Tibial nerve (tissue), 4 donors: ENCODE data around the gene LRRC56. TPM values are rescaled to one million over a fixed set of nuclear protein-coding genes. Genes with fewer than 3 reads are reported as not detected.

Experiments
- DNase-seq, 2 donors: peaks; one replicate each; pipeline ENCODE4 v3.0.0-alpha.2; 2019; ENCODE audit warnings: low spot score in 2 of 2
- H3K27ac ChIP-seq, 4 donors: fragments of 200-600 bp; sonication (generic) in 3 of 4; one replicate each; pipeline ENCODE4 v1.5.1; 2017 to 2019; ENCODE audit warnings: mild to moderate bottlenecking in 1 of 4
- H3K27me3 ChIP-seq, 2 donors: fragments of 200-600 bp; sonication (generic) in 1 of 2; one replicate each; pipeline versions ENCODE4 v1.5.1 to v1.6.0; 2017 to 2019
- H3K36me3 ChIP-seq, 3 donors: fragments of 200-600 bp; sonication (generic); one replicate each; pipeline ENCODE4 v1.5.1; 2018 to 2019
- H3K4me1 ChIP-seq, 4 donors: fragments of 200-600 bp; sonication (generic) in 3 of 4; one replicate each; pipeline ENCODE4 v1.5.1; 2017 to 2019
- H3K4me3 ChIP-seq, 4 donors: fragments of 200-600 bp; sonication (generic) in 3 of 4; one replicate each; pipeline ENCODE4 v1.5.1; 2017 to 2019; ENCODE audit warnings: mild to moderate bottlenecking in 1 of 4, moderate library complexity in 1 of 4
- H3K9me3 ChIP-seq, 4 donors: fragments of 200-600 bp; sonication (generic) in 3 of 4; one replicate each; pipeline ENCODE4 v1.5.1; 2017 to 2019
- EP300 ChIP-seq, 2 donors: sonication (generic); formaldehyde crosslinking; IDR thresholded peaks; one replicate each; pipeline ENCODE4 v1.6.1; 2017; ENCODE audit warnings: antibody characterized with exemption in 2 of 2, mild to moderate bottlenecking in 1 of 2
- POLR2A ChIP-seq, 2 donors: fragments of 450-650 bp; IDR thresholded peaks; one replicate each; pipeline ENCODE4 v1.6.1; 2017; ENCODE audit warnings: antibody characterized with exemption in 2 of 2, mild to moderate bottlenecking in 2 of 2, moderate library complexity in 2 of 2
- WGBS, 2 donors: methylation state at CpG; one replicate each; pipeline ENCODE4 v1.1.5; 2018; 5-methylcytosine and 5-hydroxymethylcytosine counted together
- total RNA-seq, 4 donors: library from RNA; depleted of rRNA; stranded (reverse); fragments of >200 nt; gene quantifications; one replicate each; pipeline ENCODE4 v1.1.0, GENCODE V29; 2016
- TF ChIP-seq, protein P1 (sequence below), 5 experiments: fragments of 200-600 bp in 3 of 5; fragments of 450-650 bp in 2 of 5; sonication (generic) in 3 of 5; IDR thresholded peaks; one replicate each; pipeline ENCODE4 v1.5.1; 2016 to 2019; ENCODE audit warnings: antibody characterized with exemption in 5 of 5, mild to moderate bottlenecking in 3 of 5, moderate library complexity in 2 of 5

Gene LRRC56
- total RNA-seq, 4 donors from 2014 or later = 0.22 to 1.4 (median 0.60) TPM; not detected in 1

DNA sequence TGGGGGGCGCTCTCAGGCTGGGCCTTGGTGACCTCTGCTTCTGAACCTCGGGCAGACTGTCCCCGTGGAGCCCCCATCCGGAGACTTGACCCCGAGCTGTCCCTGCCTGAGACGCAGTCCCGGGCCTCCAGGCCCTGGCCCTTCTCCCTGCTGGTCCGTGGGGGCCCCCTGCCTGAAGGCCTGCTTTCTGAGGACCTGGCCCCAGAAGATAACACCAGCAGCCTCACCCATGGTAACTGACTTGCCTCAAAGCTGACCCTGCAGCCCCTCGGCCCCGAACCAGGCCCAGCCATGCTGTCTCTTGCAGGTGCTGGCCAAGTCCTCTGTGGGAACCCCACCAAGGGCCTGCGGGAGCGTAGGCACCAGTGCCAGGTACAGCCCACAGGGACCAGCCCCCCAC is 14.3 kb downstream of the LRRC56 start:
- H3K4me1 ChIP-seq = peaks cover 0 to 23% (median 12%) of the 10 kb centered on the region in 4 donors

DNA sequence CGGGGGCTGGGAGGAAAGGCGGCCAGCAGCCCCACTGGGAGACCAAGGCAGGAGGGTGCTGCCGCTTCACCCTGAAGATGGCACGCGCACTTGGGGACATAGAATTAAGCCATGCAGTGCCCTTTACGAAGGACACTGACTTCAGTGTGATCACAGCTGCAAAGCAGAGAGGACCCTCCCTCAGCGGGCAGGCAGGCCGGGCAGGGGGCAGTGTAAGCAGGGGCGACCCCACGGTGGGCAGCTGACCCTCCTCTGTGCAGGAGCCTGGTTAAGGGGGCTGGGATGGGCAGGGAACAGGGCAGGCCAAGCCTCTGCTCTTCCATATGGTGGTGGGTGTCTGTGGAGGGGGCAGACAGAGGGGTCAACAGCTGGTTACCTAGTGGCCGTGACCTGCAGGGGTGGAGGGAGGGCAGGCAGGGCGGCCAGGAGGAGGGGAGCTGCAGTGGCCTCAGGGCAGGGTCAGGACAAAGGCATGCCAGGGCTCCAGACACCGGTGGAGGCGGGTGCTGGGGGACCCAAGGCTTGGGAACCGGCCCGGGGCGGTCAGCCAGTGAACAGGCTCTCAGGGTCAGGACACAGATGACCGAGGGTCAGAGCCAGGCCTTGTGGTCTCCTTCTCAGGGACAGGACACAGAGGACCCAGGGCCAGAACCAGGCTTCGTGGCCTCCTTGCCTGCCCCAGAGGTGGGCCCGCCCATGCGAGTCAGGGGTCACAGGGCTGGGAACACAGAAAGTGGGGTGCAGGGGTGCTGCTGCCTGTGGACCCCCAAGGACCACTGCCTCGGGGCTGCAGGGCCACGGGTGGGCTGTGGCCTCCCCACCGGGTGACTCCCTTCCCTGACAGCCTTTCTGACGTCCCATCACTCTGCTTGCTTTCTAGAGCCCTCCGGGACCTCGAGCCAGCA is 16.0 kb downstream of the LRRC56 start:
- WGBS, 2 donors = 74 to 77% methylated on average over 27 of the region's 27 CpGs
- DNase-seq = no peak
- peaks cover 0 to 74% of the 10 kb centered on the region in 2 donors for H3K27me3 ChIP-seq

More for the DNA sequence above, 14.3 kb downstream of the LRRC56 start:
- Histone ChIP-seq H3K4me3 (no peak overlapping the region), H3K9me3 (no peaks in the 10 kb centered on the region), H3K27ac (no peak overlapping the region), H3K27me3 (peaks cover 0 to 57% of the 10 kb centered on the region in 2 donors), H3K36me3 (peaks cover 0 to 5% (median 0%) of the 10 kb centered on the region in 3 donors)
- WGBS, 2 donors = 62 to 78% methylated on average over 6 to 11 of the region's 12 CpGs
- TF ChIP-seq EP300 (IDR thresholded peaks at IDR 0.05) (no peak), POLR2A (IDR thresholded peaks at IDR 0.05) (no peak)
- TF ChIP-seq, protein P1, sequence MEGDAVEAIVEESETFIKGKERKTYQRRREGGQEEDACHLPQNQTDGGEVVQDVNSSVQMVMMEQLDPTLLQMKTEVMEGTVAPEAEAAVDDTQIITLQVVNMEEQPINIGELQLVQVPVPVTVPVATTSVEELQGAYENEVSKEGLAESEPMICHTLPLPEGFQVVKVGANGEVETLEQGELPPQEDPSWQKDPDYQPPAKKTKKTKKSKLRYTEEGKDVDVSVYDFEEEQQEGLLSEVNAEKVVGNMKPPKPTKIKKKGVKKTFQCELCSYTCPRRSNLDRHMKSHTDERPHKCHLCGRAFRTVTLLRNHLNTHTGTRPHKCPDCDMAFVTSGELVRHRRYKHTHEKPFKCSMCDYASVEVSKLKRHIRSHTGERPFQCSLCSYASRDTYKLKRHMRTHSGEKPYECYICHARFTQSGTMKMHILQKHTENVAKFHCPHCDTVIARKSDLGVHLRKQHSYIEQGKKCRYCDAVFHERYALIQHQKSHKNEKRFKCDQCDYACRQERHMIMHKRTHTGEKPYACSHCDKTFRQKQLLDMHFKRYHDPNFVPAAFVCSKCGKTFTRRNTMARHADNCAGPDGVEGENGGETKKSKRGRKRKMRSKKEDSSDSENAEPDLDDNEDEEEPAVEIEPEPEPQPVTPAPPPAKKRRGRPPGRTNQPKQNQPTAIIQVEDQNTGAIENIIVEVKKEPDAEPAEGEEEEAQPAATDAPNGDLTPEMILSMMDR (IDR thresholded peaks at IDR 0.05) = no peak
- DNase-seq = no peak

DNA sequence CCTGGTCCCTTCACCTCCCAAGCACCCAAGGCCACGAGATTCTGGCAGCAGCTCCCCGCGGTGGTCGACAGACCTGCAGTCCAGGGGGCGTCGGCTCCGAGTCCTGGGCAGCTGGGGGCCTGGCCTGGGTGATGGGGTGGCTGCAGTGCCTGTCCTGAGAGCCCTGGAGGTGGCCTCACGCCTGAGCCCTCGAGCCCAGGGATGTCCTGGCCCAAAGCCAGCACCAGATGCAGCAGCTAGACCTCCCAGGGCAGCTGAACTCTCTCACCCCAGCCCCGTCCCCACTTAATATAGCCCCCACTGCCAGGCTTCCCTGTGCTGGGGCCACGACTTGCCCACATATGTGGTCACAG is 16.6 kb downstream of the LRRC56 start:
- Histone ChIP-seq H3K36me3 (peaks cover 0 to 5% (median 0%) of the 10 kb centered on the region in 3 donors), H3K27ac (no peak overlapping the region), H3K4me1 (peaks cover 0 to 23% (median 12%) of the 10 kb centered on the region in 4 donors), H3K27me3 (peaks cover 0 to 80% of the 10 kb centered on the region in 2 donors), H3K9me3 (no peaks in the 10 kb centered on the region), H3K4me3 (no peak overlapping the region)
- no peak for DNase-seq
- 62 to 66% methylated on average over 7 to 10 of the region's 11 CpGs for WGBS, 2 donors
- no peak for TF ChIP-seq POLR2A (IDR thresholded peaks at IDR 0.05)
- TF ChIP-seq, protein P1 (IDR thresholded peaks at IDR 0.05) = no peak
- no peak for TF ChIP-seq EP300 (IDR thresholded peaks at IDR 0.05)

More for the DNA sequence above, 16.0 kb downstream of the LRRC56 start:
- Histone ChIP-seq H3K4me1 (peaks cover 0 to 23% (median 12%) of the 10 kb centered on the region in 4 donors), H3K27ac (no peak overlapping the region), H3K9me3 (no peaks in the 10 kb centered on the region), H3K36me3 (peaks cover 0 to 5% (median 0%) of the 10 kb centered on the region in 3 donors), H3K4me3 (no peak overlapping the region)
- TF ChIP-seq EP300 (IDR thresholded peaks at IDR 0.05) (no peak), POLR2A (IDR thresholded peaks at IDR 0.05) (no peak)
- TF ChIP-seq, protein P1 (IDR thresholded peaks at IDR 0.05) = no peak

DNA sequence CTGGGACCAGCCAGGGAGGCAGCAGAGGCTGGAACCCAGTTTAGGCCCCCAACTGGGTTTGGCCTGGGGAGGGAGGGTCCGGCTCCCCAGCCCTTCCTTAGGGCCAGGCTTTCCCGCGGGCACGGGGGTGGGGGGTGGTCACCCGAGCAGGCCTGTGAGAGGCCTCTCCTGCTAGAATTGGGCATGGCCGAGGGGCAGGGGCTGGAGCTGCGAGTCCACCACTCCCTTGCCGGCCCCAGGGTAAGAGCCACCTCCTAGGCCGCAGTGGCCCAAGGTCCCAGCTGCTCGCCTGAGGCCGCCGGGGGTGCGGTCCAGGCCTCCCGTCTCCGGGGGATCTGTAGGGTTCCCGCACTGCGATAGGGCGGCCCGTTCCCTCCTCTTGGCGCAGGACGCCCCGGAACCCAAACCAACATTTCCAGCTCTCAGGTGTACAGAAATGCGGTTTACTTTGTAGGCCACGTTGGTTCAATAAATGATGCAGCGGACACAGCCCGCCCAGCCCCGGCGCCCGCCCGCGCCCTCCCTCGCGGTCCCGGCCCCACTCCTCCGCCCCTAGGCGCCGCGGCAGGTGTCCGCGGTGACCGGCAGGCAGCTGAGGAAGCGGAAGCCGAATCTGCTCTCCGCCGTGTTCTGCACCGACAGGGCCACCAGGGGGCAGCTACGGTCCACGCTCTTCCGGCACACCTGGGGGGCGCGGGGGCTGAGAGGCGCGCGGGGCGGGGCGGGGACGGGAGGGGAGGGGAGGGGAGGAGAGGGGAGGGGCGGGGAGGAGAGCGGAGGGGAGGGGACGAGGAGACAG is 17.3 kb downstream of the LRRC56 start:
- H3K9me3 ChIP-seq = no peaks in the 10 kb centered on the region
- no peak overlapping the region for H3K27ac ChIP-seq
- WGBS, 2 donors = 3 to 15% methylated on average over 16 to 37 of the region's 60 CpGs
- TF ChIP-seq, protein P1 (IDR thresholded peaks at IDR 0.05) = peak; percentile 37 to 69 (median 56)
- no peak for TF ChIP-seq EP300 (IDR thresholded peaks at IDR 0.05)
- peaks cover 0 to 23% (median 12%) of the 10 kb centered on the region in 4 donors for H3K4me1 ChIP-seq
- no peak for DNase-seq
- H3K27me3 ChIP-seq = peaks cover 0 to 85% of the 10 kb centered on the region in 2 donors
- H3K36me3 ChIP-seq = peaks cover 0 to 5% (median 0%) of the 10 kb centered on the region in 3 donors
- peak overlapping the region in 2 of 4 donors; percentile 32 to 36 for H3K4me3 ChIP-seq
